Glutamatergic neuron (in vitro differentiated cells): ENCODE results near the gene ATXN3. TPM values are rescaled to one million over a fixed set of nuclear protein-coding genes. Genes with fewer than 3 reads are reported as not detected.
"Not testable (repeated sequence)": the region's sequence is repeated elsewhere in the genome, so short reads cannot be mapped to it uniquely, and the experiment has no call there.

ENCODE experiments used
- DNase-seq: peaks from one replicate; pipeline ENCODE4 v3.0.0; 2022
- H3K27ac Mint-ChIP-seq: one replicate; pipeline ENCODE4 v1.8.0; 2020; ENCODE audit warnings: mild to moderate bottlenecking, mixed read lengths, inconsistent platforms; ENCODE audit not compliant: unreplicated experiment
- H3K27me3 Mint-ChIP-seq: one replicate; pipeline ENCODE4 v1.8.0; 2020; ENCODE audit warnings: mild to moderate bottlenecking, moderate library complexity, mixed read lengths, inconsistent platforms; ENCODE audit not compliant: unreplicated experiment
- H3K36me3 Mint-ChIP-seq: one replicate; pipeline ENCODE4 v1.8.0; 2020; ENCODE audit warnings: mild to moderate bottlenecking, mixed read lengths, inconsistent platforms; ENCODE audit not compliant: unreplicated experiment
- H3K4me1 Mint-ChIP-seq: one replicate; pipeline ENCODE4 v1.8.0; 2020; ENCODE audit warnings: mild to moderate bottlenecking, low read depth, mixed read lengths, inconsistent platforms; ENCODE audit not compliant: unreplicated experiment
- H3K4me3 Mint-ChIP-seq: one replicate; pipeline ENCODE4 v1.8.0; 2020; ENCODE audit warnings: mild to moderate bottlenecking, mixed read lengths, inconsistent platforms; ENCODE audit not compliant: unreplicated experiment
- H3K9me3 Mint-ChIP-seq: one replicate; pipeline ENCODE4 v1.8.0; 2020; ENCODE audit warnings: mild to moderate bottlenecking, moderate library complexity, mixed read lengths, inconsistent platforms; ENCODE audit not compliant: unreplicated experiment
- CTCF ChIP-seq: fragments of 200-600 bp; sonication (generic); IDR thresholded peaks from one replicate; pipeline ENCODE4 v1.5.0; 2021; ENCODE audit not compliant: partially characterized antibody, unreplicated experiment
- total RNA-seq: library from RNA; stranded (reverse); fragmentation: NEBNext Ultra II Directional; extraction: Animal tissue kit (Norgen Biotek cat#: 25700); gene quantifications from one replicate; pipeline ENCODE4 v1.2.1, GENCODE V29; 2021; ENCODE audit not compliant: unreplicated experiment

Gene ATXN3
- total RNA-seq, 1 donor from 2014 or later = 39.8 TPM

DNA sequence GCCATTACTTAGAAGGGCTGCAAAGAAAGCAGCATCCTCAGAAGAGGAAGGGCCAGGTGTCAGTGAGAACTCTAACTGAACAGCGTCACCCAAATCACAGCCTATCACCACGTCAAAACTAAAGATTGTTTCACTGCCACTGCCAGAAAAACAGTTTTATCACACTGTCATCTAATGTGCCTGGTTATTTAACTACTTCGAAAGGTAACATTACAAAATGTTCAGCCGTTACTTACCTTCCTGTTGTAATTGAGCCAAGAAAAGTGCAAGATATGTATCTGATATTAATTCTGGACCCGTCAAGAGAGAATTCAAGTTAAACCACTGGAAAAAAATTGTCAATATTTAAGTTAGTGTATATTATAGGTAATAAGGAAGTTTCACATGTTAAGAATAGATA is 17.9 kb downstream of the ATXN3 start:
- Mint-ChIP-seq H3K27me3 (peaks cover 2% of the 10 kb centered on the region), H3K4me3 (no peak overlapping the region), H3K36me3 (peaks cover 8% of the 10 kb centered on the region), H3K4me1 (no peaks in the 10 kb centered on the region), H3K9me3 (no peaks in the 10 kb centered on the region), H3K27ac (no peak overlapping the region)
- no peak for TF ChIP-seq CTCF
- no peak for DNase-seq

GRCh38 chr14:92074555-92074954 is 31.8 kb downstream of the ATXN3 start:
- H3K9me3 Mint-ChIP-seq = no peaks in the 10 kb centered on the region
- peaks cover 2% of the 10 kb centered on the region for H3K27me3 Mint-ChIP-seq
- H3K4me1 Mint-ChIP-seq = no peaks in the 10 kb centered on the region
- H3K36me3 Mint-ChIP-seq = peaks cover 4% of the 10 kb centered on the region
- no peak overlapping the region for H3K4me3 Mint-ChIP-seq
- H3K27ac Mint-ChIP-seq = no peak overlapping the region
- DNase-seq = no peak
- no peak for TF ChIP-seq CTCF

DNA sequence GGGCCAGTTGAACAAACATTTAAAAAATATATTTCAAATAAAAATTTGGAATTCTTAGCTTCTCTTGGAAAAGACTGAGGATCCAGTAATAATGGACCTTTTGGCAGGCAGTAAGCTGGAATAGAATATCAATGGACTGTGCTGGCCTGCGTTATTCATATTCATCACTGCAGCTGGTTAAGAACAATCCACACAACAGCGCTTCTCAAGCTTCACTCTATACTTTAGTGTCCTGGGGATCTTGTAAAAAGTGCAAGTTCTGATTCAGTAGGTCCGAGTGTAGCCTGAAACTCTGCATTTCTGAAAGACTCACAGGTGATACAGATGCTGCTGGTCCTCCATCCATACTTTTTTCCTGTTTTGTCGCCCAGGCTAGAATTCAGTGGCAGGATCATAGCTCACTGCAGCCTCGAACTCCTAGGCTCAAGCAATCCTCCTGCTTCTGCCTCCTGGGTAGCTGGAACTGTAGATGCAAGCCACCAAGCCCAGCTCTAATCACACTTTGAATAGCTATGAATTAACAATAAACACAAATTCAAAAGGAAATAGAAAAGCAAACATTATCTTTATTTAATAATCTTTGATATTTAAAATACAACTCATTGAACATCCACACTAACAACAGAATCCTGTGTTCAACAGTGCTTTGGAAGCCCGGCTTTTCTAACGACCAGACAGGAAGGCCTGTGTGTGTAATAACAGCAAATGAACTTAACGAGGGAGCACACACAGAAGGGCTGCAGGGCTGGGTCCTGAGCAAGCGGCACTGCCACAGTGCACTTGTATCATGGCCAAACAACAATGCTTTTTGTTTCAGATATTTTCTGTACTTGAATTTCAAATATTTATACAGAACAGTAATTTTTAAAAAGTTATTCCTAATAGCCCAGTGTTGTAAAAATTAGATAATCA is 48.1 kb downstream of the ATXN3 start:
- Mint-ChIP-seq H3K27ac (no peak overlapping the region), H3K4me3 (no peak overlapping the region), H3K36me3 (no peaks in the 10 kb centered on the region), H3K9me3 (no peaks in the 10 kb centered on the region), H3K27me3 (peaks cover 3% of the 10 kb centered on the region), H3K4me1 (no peaks in the 10 kb centered on the region)
- no peak for TF ChIP-seq CTCF
- no peak for DNase-seq

- Mint-ChIP-seq H3K27ac (no peak overlapping the region), H3K9me3 (peaks cover 3% of the 10 kb centered on the region), H3K4me1 (no peaks in the 10 kb centered on the region), H3K4me3 (no peak overlapping the region), H3K36me3 (peaks cover 15% of the 10 kb centered on the region), H3K27me3 (no peaks in the 10 kb centered on the region)
- DNase-seq = no peak
- TF ChIP-seq CTCF = no peak
Measured at GRCh38 chr14:92049781-92050180, 56.6 kb downstream of the ATXN3 start.

GRCh38 chr14:92049221-92049620 is 57.2 kb downstream of the ATXN3 start:
- H3K36me3 Mint-ChIP-seq = peaks cover 15% of the 10 kb centered on the region
- H3K27ac Mint-ChIP-seq, H3K27me3 Mint-ChIP-seq, H3K4me3 Mint-ChIP-seq, H3K9me3 Mint-ChIP-seq, DNase-seq, H3K4me1 Mint-ChIP-seq: not testable (repeated sequence)

DNA sequence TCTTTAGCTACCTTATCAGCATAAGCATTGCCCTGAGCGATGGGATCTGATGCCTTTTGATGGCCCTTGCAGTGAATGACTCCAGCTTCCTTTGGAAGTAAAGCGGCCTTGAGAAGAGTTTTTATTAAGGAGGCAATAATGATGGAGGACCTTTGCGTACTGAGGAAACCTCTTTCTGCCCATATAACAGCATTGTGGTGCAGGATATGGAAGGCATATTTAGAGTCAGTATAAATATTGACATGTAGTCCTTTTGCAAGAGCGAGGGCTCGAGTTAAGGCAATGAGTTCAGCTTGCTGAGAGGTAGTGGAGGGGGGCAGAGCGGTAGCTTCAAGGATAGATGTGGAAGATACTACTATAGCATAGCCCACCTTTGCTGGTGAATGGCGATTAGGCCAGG is 60.5 kb downstream of the ATXN3 start:
- H3K4me1 Mint-ChIP-seq, H3K27me3 Mint-ChIP-seq, H3K9me3 Mint-ChIP-seq, H3K4me3 Mint-ChIP-seq, H3K27ac Mint-ChIP-seq, DNase-seq: not testable (repeated sequence)
- peaks cover 15% of the 10 kb centered on the region for H3K36me3 Mint-ChIP-seq

DNA sequence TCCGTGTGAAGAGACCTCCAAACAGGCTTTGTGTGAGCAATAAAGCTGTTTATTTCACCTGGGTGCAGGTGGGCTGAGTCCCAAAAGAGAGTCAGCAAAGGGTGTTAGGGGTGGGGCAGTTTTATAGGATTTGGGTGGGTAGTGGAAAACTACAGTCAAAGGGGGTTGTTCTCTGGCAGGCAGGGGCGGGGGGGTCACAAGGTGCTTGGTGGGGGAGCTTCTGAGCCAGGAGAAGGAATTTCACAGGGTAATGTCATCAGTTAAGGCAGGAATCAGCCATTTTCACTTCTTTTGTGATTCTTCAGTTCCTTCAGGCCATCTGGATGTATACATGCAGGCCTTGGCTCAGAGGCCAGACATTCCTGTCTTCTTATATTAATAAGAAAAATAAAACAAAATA is 64.6 kb downstream of the ATXN3 start:
- H3K36me3 Mint-ChIP-seq, DNase-seq, H3K27ac Mint-ChIP-seq, H3K4me3 Mint-ChIP-seq, H3K9me3 Mint-ChIP-seq, H3K27me3 Mint-ChIP-seq: not testable (repeated sequence)
- H3K4me1 Mint-ChIP-seq = peaks cover 10% of the 10 kb centered on the region
